A673 (cell line): ENCODE results near the gene CLPX.

Experiments used
- CTCF ChIP-seq: fragments of 300-800, 200-600 bp; sonication (generic); conservative IDR thresholded peaks from 2 replicates; pipeline ENCODE4 v1.5.1; 2017; ENCODE audit warnings: low read depth, mild to moderate bottlenecking, antibody characterized with exemption, low read length, moderate library complexity, mixed read lengths
- EZH2 ChIP-seq: fragments of 200-600 bp; sonication (generic); IDR thresholded peaks from 2 replicates; pipeline ENCODE4 v1.6.1; 2017; ENCODE audit warnings: borderline replicate concordance, low read depth, mild to moderate bottlenecking, mixed read lengths, antibody characterized with exemption, low read length; ENCODE audit not compliant: poor library complexity, severe bottlenecking

- TF ChIP-seq CTCF (no peak), EZH2 (no peak)
These were observed 22.1 kb downstream of the CLPX start for GRCh38 chr15:65163041-65163440.
